Measurements from ENCODE around the gene C1orf87. TPM values are rescaled to one million over a fixed set of nuclear protein-coding genes. Genes with fewer than 3 reads are reported as not detected.

Gene C1orf87
- total and polyA plus RNA-seq, 2 donors (not counting 1 experiment from before 2014, with no cell fraction given), result 0.10 to 0.50 TPM

- Histone ChIP-seq H4K20me1 (ENCODE audit: control insufficient read depth, extremely low read depth, insufficient read depth, low read length) (no peaks in the 10 kb centered on the region), H3K79me2 (ENCODE audit: control insufficient read depth, insufficient read depth, low read length) (no peaks in the 10 kb centered on the region), H3K4me2 (ENCODE audit: extremely low read depth, insufficient read depth, low read length) (no peak overlapping the region), H3K27me3 (ENCODE audit: control insufficient read depth, insufficient read depth, low read length) (no peaks in the 10 kb centered on the region), H3K27ac (ENCODE audit: insufficient read depth, low read length) (no peak overlapping the region), H3K4me3 (replicated peaks in 1 of 4; ENCODE audit: control extremely low read depth in 1 of 4, insufficient read depth in 1 of 4, low read depth in 3 of 4, low read length in 4 of 4) (no peak overlapping the region), H3K9ac (ENCODE audit: insufficient read depth, low read length) (no peak overlapping the region), H3K9me3 (ENCODE audit: control insufficient read depth, insufficient read depth, low read depth, low read length) (no peaks in the 10 kb centered on the region), H3K4me1 (ENCODE audit: control insufficient read depth, extremely low read depth, insufficient read depth, low read length) (no peaks in the 10 kb centered on the region), H2AFZ (ENCODE audit: low read length) (no peak overlapping the region), H3K36me3 (ENCODE audit: control insufficient read depth, insufficient read depth, low read length) (no peaks in the 10 kb centered on the region)
- TF ChIP-seq EZH2 (IDR thresholded peaks at IDR 0.05; ENCODE audit: low read length, missing control alignments) (no peak), CTCF (conservative IDR thresholded peaks at IDR 0.05 in 1 of 2, IDR thresholded peaks at IDR 0.05 in 1 of 2; ENCODE audit: low read depth in 1 of 2, low read length in 2 of 2) (no peak)
- no peak for DNase-seq (ENCODE audit: low read depth in 2 of 2)
Measured at GRCh38 chr1:60111118-60111517, 37.5 kb upstream of the C1orf87 start.

GRCh38 chr1:60108196-60108595 lies 34.6 kb upstream of the C1orf87 start:
- Histone ChIP-seq H3K79me2 (ENCODE audit: control insufficient read depth, insufficient read depth, low read length) (no peaks in the 10 kb centered on the region), H3K4me3 (replicated peaks in 1 of 4; ENCODE audit: control extremely low read depth in 1 of 4, insufficient read depth in 1 of 4, low read depth in 3 of 4, low read length in 4 of 4) (no peak overlapping the region), H2AFZ (ENCODE audit: low read length) (no peak overlapping the region), H4K20me1 (ENCODE audit: control insufficient read depth, extremely low read depth, insufficient read depth, low read length) (no peaks in the 10 kb centered on the region), H3K4me2 (ENCODE audit: extremely low read depth, insufficient read depth, low read length) (no peak overlapping the region), H3K27ac (ENCODE audit: insufficient read depth, low read length) (no peak overlapping the region), H3K36me3 (ENCODE audit: control insufficient read depth, insufficient read depth, low read length) (no peaks in the 10 kb centered on the region), H3K4me1 (ENCODE audit: control insufficient read depth, extremely low read depth, insufficient read depth, low read length) (no peaks in the 10 kb centered on the region), H3K9ac (ENCODE audit: insufficient read depth, low read length) (no peak overlapping the region), H3K9me3 (ENCODE audit: control insufficient read depth, insufficient read depth, low read depth, low read length) (no peaks in the 10 kb centered on the region), H3K27me3 (ENCODE audit: control insufficient read depth, insufficient read depth, low read length) (no peaks in the 10 kb centered on the region)
- no peak for TF ChIP-seq EZH2 (IDR thresholded peaks at IDR 0.05; ENCODE audit: low read length, missing control alignments)
- no peak for TF ChIP-seq CTCF (conservative IDR thresholded peaks at IDR 0.05 in 1 of 2, IDR thresholded peaks at IDR 0.05 in 1 of 2; ENCODE audit: low read depth in 1 of 2, low read length in 2 of 2)
- DNase-seq (ENCODE audit: low read depth in 2 of 2), result peak in 1 of 2 donors; percentile 8

- no peak for TF ChIP-seq EZH2 (IDR thresholded peaks at IDR 0.05; ENCODE audit: low read length, missing control alignments)
- no peak for TF ChIP-seq CTCF (conservative IDR thresholded peaks at IDR 0.05 in 1 of 2, IDR thresholded peaks at IDR 0.05 in 1 of 2; ENCODE audit: low read depth in 1 of 2, low read length in 2 of 2)
- no peaks in the 10 kb centered on the region for H3K36me3 ChIP-seq (ENCODE audit: control insufficient read depth, insufficient read depth, low read length)
Measured at GRCh38 chr1:60103186-60103585, 29.6 kb upstream of the C1orf87 start.

More at GRCh38 chr1:60103186-60103585, 29.6 kb upstream of the C1orf87 start:
- Histone ChIP-seq H3K4me3 (replicated peaks in 1 of 4; ENCODE audit: control extremely low read depth in 1 of 4, insufficient read depth in 1 of 4, low read depth in 3 of 4, low read length in 4 of 4) (no peak overlapping the region), H3K27me3 (ENCODE audit: control insufficient read depth, insufficient read depth, low read length) (no peaks in the 10 kb centered on the region), H2AFZ (ENCODE audit: low read length) (no peak overlapping the region), H3K27ac (ENCODE audit: insufficient read depth, low read length) (no peak overlapping the region), H3K4me1 (ENCODE audit: control insufficient read depth, extremely low read depth, insufficient read depth, low read length) (no peaks in the 10 kb centered on the region), H3K4me2 (ENCODE audit: extremely low read depth, insufficient read depth, low read length) (no peak overlapping the region), H3K79me2 (ENCODE audit: control insufficient read depth, insufficient read depth, low read length) (no peaks in the 10 kb centered on the region), H3K9me3 (ENCODE audit: control insufficient read depth, insufficient read depth, low read depth, low read length) (no peaks in the 10 kb centered on the region), H4K20me1 (ENCODE audit: control insufficient read depth, extremely low read depth, insufficient read depth, low read length) (no peaks in the 10 kb centered on the region), H3K9ac (ENCODE audit: insufficient read depth, low read length) (no peak overlapping the region)
- peak in 1 of 2 donors; percentile 54 for DNase-seq (ENCODE audit: low read depth in 2 of 2)

Data from fibroblast of lung (primary cell).